K562 (cell line): ENCODE data around the gene RHBDD1. TPM values are rescaled to one million over a fixed set of nuclear protein-coding genes. Genes with fewer than 3 reads are reported as not detected.

ENCODE experiments used
- ATAC-seq: fragments of 200-7000 bp; cut with Tn5 transposase; 3 replicates; pipeline ENCODE4 v1.9.1; 2020; ENCODE audit warnings: moderate library complexity
- BruUV-seq: library from RNA; stranded (reverse); fragments of 400-500 nt; replicated peaks from 2 replicates; lab custom pipeline; 2021; lab: Mats Ljungman, UMichigan
- CTCF ChIA-PET: fragments of 300-600 bp; formaldehyde crosslinking; extraction: SDS; loops from one replicate; lab custom pipeline; 2021; ENCODE audit warnings: low intra/inter-chr PET ratio; lab: Yijun Ruan, JAX
- POLR2A ChIA-PET: fragments of 300-600, 350-650 bp; sonication (Branson Sonifier 250); formaldehyde crosslinking; extraction: SDS; loops from one replicate; lab custom pipeline; 2021; ENCODE audit warnings: antibody characterized with exemption, inconsistent platforms; lab: Yijun Ruan, JAX
- DNase-seq, 4 experiments: peaks; one replicate each; pipeline versions ENCODE4 v3.0.0 to v3.0.0-alpha.2; 2011 to 2018; ENCODE audit warnings: low spot score in 3 of 4, mixed read lengths in 3 of 4; ENCODE audit errors: extremely low read depth in 1 of 4
- FAIRE-seq: peaks from 2 replicates; lab custom pipeline; 2011; peaks lifted over from hg19 to GRCh38; lab: Jason Lieb, UNC
- H2AFZ ChIP-seq: 2 replicates; pipeline ENCODE4 v1.6.0; 2011; ENCODE audit warnings: low read depth, low read length, control low read depth, inconsistent platforms
- H3K27ac ChIP-seq: fragments of 200-600 bp; 3 replicates; pipeline ENCODE4 v1.8.0; 2011; ENCODE audit warnings: low read depth, mild to moderate bottlenecking, control low read depth, inconsistent platforms, low read length, moderate library complexity, mixed read lengths; ENCODE audit errors: extremely low read depth
- H3K27me3 ChIP-seq, 2 experiments: fragments of 300-600 bp in 1 of 2; 2 replicates in 1 of 2; 3 replicates in 1 of 2; pipeline versions ENCODE4 v1.6.0 to v1.8.0; 2011; ENCODE audit warnings: inconsistent platforms in 2 of 2, low read length in 2 of 2, mild to moderate bottlenecking in 1 of 2, mixed read lengths in 1 of 2, moderate library complexity in 1 of 2; ENCODE audit not compliant: control insufficient read depth in 2 of 2, insufficient read depth in 2 of 2
- H3K36me3 ChIP-seq: fragments of 300-600 bp; 3 replicates; pipeline ENCODE4 v1.8.0; 2011; ENCODE audit warnings: mild to moderate bottlenecking, low read length, inconsistent platforms; ENCODE audit not compliant: control insufficient read depth, insufficient read depth
- H3K4me1 ChIP-seq, 2 experiments: fragments of 200-600 bp in 1 of 2; replicated peaks in 1 of 2; 2 replicates in 1 of 2; 3 replicates in 1 of 2; pipeline versions ENCODE4 v1.5.1 to v1.8.0; 2011; ENCODE audit warnings: inconsistent platforms in 2 of 2, low read length in 2 of 2, mild to moderate bottlenecking in 1 of 2, mixed read lengths in 1 of 2, moderate library complexity in 1 of 2; ENCODE audit not compliant: control insufficient read depth in 2 of 2, insufficient read depth in 2 of 2
- H3K4me2 ChIP-seq: 2 replicates; pipeline ENCODE4 v1.6.1; 2011; ENCODE audit warnings: low read length, control low read depth, inconsistent platforms, mixed read lengths; ENCODE audit not compliant: insufficient read depth
- H3K4me3 ChIP-seq: fragments of 200-600 bp; sonication (generic), shearing (Covaris generic); 2 replicates; pipeline ENCODE4 v1.5.1; 2016; ENCODE audit warnings: control low read depth, inconsistent platforms
- H3K79me2 ChIP-seq: fragments of 200-600 bp; 3 replicates; pipeline ENCODE4 v1.8.0; 2011; ENCODE audit warnings: low read length, inconsistent platforms; ENCODE audit not compliant: control insufficient read depth, insufficient read depth
- H3K9ac ChIP-seq, 2 experiments: 2 replicates each; pipeline versions ENCODE4 v1.6.0 to v1.6.1; 2011; ENCODE audit warnings: low read depth in 2 of 2, low read length in 2 of 2, control low read depth in 1 of 2, inconsistent platforms in 1 of 2, mild to moderate bottlenecking in 1 of 2, mixed read lengths in 1 of 2; ENCODE audit not compliant: insufficient read depth in 1 of 2
- H3K9me1 ChIP-seq: one replicate; pipeline ENCODE4 v1.6.0; 2011; ENCODE audit warnings: inconsistent platforms, mild to moderate bottlenecking, low read length, moderate library complexity; ENCODE audit not compliant: control insufficient read depth, insufficient read depth
- H3K9me3 ChIP-seq: replicated peaks from 2 replicates; pipeline ENCODE4 v1.5.1; 2011; ENCODE audit warnings: low read depth, low read length, inconsistent platforms; ENCODE audit not compliant: control insufficient read depth, insufficient read depth
- H4K20me1 ChIP-seq: replicated peaks from 2 replicates; pipeline ENCODE4 v1.6.1; 2011; ENCODE audit warnings: low read length, inconsistent platforms, mixed read lengths; ENCODE audit not compliant: control insufficient read depth, insufficient read depth
- CBX1 ChIP-seq: sonication (generic); IDR thresholded peaks from 2 replicates; pipeline ENCODE4 v1.6.1; 2016; ENCODE audit warnings: antibody characterized with exemption, low read depth, mild to moderate bottlenecking
- FIP1L1 ChIP-seq: fragments of 200-400 bp; formaldehyde crosslinking; IDR thresholded peaks from 2 replicates; pipeline ENCODE4 v1.6.1; 2018; ENCODE audit warnings: mild to moderate bottlenecking, low read depth, low read length; ENCODE audit not compliant: poor library complexity, severe bottlenecking
- ILF3 ChIP-seq: fragments of 450-650 bp; IDR thresholded peaks from 2 replicates; pipeline ENCODE4 v1.6.1; 2018; ENCODE audit warnings: antibody characterized with exemption, mild to moderate bottlenecking, moderate library complexity, borderline replicate concordance
- IRF2 ChIP-seq: sonication (generic); formaldehyde crosslinking; IDR thresholded peaks from 2 replicates; pipeline ENCODE4 v1.8.1; 2022; ENCODE audit warnings: mild to moderate bottlenecking, missing genetic modification reagents
- PURB ChIP-seq: sonication (generic); formaldehyde crosslinking; IDR thresholded peaks from 2 replicates; pipeline ENCODE4 v1.9.0; 2021; ENCODE audit warnings: low read depth, mild to moderate bottlenecking, missing genetic modification reagents
- RFX5 ChIP-seq: IDR thresholded peaks from 2 replicates; pipeline ENCODE4 v1.6.1; 2011; ENCODE audit warnings: low read depth, mild to moderate bottlenecking, improper control_type of control experiment, low read length
- SIN3B ChIP-seq: fragments of 450-650 bp; IDR thresholded peaks from 2 replicates; pipeline ENCODE4 v1.6.1; 2017; ENCODE audit warnings: low read depth, mild to moderate bottlenecking, moderate library complexity
- ZFX ChIP-seq: sonication (generic); formaldehyde crosslinking; IDR thresholded peaks from 2 replicates; pipeline ENCODE4 v1.8.0; 2022; ENCODE audit warnings: mild to moderate bottlenecking, missing genetic modification reagents, moderate library complexity
- ZNF584 ChIP-seq: fragments of 200-800 bp; sonication (Bioruptor generic); IDR thresholded peaks from 2 replicates; pipeline ENCODE4 v1.6.1; 2016; ENCODE audit warnings: low read depth, mild to moderate bottlenecking, missing genetic modification characterization, missing compliant biosample characterization
- ZNF668 ChIP-seq: fragments of 250-450 bp; sonication (Bioruptor Pico); IDR thresholded peaks from 2 replicates; pipeline ENCODE4 v1.8.0; 2022; ENCODE audit warnings: mild to moderate bottlenecking, inconsistent platforms
- ZNF699 ChIP-seq: fragments of 250-450 bp; sonication (Bioruptor Pico); IDR thresholded peaks from 2 replicates; pipeline ENCODE4 v1.8.0; 2021; ENCODE audit warnings: mild to moderate bottlenecking, moderate library complexity; ENCODE audit not compliant: insufficient replicate concordance
- WGBS: fragments of 100-300 bp; shearing (Covaris generic); methylation state at CpG from one replicate; pipeline ENCODE4 v1.1.6; 2016; ENCODE audit warnings: low coverage, mixed read lengths; ENCODE audit not compliant: insufficient coverage; ENCODE audit errors: missing lambda C conversion rate; 5-methylcytosine and 5-hydroxymethylcytosine counted together
- in situ Hi-C: fragments of 300-500 bp; cut with MboI; formaldehyde crosslinking; loops from 4 replicates; pipeline ENCODE4 v1.15.0; 2018; ENCODE audit warnings: inconsistent platforms, mixed read lengths
- intact Hi-C: fragments of 100-400 bp; cut with micrococcal nuclease; formaldehyde crosslinking; loops from 2 replicates; pipeline ENCODE4 v1.14.2; 2022
- polyA plus RNA-seq, 8 experiments: library from polyadenylated mRNA; depleted of rRNA in 4 of 8; stranded (reverse) in 5 of 8; unstranded in 3 of 8; fragments of >200 nt; fragmentation: Nextera tagmentation in 2 of 8; fragmentation: Illumina TruSeq in 1 of 8; extraction: Ambion mirVana in 2 of 8; extraction: Trizol in 1 of 8; gene quantifications; 2 replicates each; pipeline versions ENCODE4 v1.2.1 to v1.2.3, GENCODE V29; 2011 to 2014; ENCODE audit warnings: inconsistent platforms in 1 of 8, missing spikeins in 1 of 8
- total RNA-seq, 7 experiments: library from RNA; depleted of rRNA in 6 of 7; stranded (reverse); fragments of >200 nt in 6 of 7; fragmentation: Illumina TruSeq in 2 of 7; extraction: Trizol in 2 of 7; gene quantifications; 2 replicates each; pipeline versions ENCODE4 v1.2.1 to v1.2.3, GENCODE V29; 2011 to 2021; ENCODE audit warnings: low replicate concordance in 1 of 7
- TF ChIP-seq, protein P1 (sequence below), 2 experiments: fragments of 450-650 bp; IDR thresholded peaks; 2 replicates each; pipeline ENCODE4 v1.6.1; 2016; ENCODE audit warnings: mild to moderate bottlenecking in 2 of 2, borderline replicate concordance in 1 of 2, low read depth in 1 of 2, moderate library complexity in 1 of 2

The RHBDD1 gene
- total and polyA plus RNA-seq, 9 of the 15 experiments (the other 6 are each of a cell fraction or from before 2014, with no cell fraction given), result 4.8 to 34.8 (median 15.6) TPM

DNA sequence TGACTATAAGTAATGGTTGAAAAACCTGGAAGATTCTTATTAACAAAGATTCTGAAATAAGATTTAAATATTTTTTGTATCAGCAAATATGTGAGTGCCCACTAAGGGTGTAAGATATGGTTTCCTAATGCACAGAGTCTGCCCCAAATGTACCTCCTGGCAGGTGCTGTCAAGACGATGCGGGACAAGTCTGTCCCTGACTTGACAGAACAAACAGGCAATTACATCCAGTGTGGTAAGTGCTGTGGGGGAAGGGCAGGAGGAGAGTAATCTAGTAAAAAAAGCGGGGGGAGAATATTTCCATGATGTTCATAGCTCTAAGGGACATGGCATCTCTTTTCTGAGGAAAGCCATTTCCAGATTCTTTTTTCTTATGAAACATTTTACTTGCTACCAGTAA is 200.7 kb downstream of the RHBDD1 start:
- Histone ChIP-seq H3K4me2 (no peak overlapping the region), H3K27me3 (no peaks in the 10 kb centered on the region), H3K9ac (no peak overlapping the region), H3K9me3 (no peaks in the 10 kb centered on the region), H3K36me3 (no peaks in the 10 kb centered on the region), H3K4me3 (no peak overlapping the region), H3K4me1 (no peaks in the 10 kb centered on the region), H4K20me1 (no peaks in the 10 kb centered on the region), H2AFZ (no peak overlapping the region), H3K27ac (no peak overlapping the region), H3K79me2 (no peaks in the 10 kb centered on the region), H3K9me1 (no peaks in the 10 kb centered on the region)
- intact Hi-C loops, result loop anchor here (5.0 kb wide), 1 partner anchor 71 kb away; no protein-coding TSS in a partner anchor
- ATAC-seq (no peak), DNase-seq (no peak), FAIRE-seq (no peak)
- ChIA-PET CTCF (no interaction called here), POLR2A (no interaction called here)
- in situ Hi-C loops, result no loop called here
- 7% methylated on average over 3 of the region's 3 CpGs for whole genome bisulfite sequencing
- no TSS peak for BruUV-seq
- TF ChIP-seq FIP1L1 (no peak), ZNF699 (CRISPR knock-in tag) (no peak), PURB (CRISPR knock-in tag) (no peak), CBX1 (no peak), SIN3B (no peak), ILF3 (no peak), IRF2 (no peak), ZNF668 (CRISPR knock-in tag) (no peak), ZFX (CRISPR knock-in tag) (no peak), RFX5 (no peak), ZNF584 (no peak)
- TF ChIP-seq, protein P1, sequence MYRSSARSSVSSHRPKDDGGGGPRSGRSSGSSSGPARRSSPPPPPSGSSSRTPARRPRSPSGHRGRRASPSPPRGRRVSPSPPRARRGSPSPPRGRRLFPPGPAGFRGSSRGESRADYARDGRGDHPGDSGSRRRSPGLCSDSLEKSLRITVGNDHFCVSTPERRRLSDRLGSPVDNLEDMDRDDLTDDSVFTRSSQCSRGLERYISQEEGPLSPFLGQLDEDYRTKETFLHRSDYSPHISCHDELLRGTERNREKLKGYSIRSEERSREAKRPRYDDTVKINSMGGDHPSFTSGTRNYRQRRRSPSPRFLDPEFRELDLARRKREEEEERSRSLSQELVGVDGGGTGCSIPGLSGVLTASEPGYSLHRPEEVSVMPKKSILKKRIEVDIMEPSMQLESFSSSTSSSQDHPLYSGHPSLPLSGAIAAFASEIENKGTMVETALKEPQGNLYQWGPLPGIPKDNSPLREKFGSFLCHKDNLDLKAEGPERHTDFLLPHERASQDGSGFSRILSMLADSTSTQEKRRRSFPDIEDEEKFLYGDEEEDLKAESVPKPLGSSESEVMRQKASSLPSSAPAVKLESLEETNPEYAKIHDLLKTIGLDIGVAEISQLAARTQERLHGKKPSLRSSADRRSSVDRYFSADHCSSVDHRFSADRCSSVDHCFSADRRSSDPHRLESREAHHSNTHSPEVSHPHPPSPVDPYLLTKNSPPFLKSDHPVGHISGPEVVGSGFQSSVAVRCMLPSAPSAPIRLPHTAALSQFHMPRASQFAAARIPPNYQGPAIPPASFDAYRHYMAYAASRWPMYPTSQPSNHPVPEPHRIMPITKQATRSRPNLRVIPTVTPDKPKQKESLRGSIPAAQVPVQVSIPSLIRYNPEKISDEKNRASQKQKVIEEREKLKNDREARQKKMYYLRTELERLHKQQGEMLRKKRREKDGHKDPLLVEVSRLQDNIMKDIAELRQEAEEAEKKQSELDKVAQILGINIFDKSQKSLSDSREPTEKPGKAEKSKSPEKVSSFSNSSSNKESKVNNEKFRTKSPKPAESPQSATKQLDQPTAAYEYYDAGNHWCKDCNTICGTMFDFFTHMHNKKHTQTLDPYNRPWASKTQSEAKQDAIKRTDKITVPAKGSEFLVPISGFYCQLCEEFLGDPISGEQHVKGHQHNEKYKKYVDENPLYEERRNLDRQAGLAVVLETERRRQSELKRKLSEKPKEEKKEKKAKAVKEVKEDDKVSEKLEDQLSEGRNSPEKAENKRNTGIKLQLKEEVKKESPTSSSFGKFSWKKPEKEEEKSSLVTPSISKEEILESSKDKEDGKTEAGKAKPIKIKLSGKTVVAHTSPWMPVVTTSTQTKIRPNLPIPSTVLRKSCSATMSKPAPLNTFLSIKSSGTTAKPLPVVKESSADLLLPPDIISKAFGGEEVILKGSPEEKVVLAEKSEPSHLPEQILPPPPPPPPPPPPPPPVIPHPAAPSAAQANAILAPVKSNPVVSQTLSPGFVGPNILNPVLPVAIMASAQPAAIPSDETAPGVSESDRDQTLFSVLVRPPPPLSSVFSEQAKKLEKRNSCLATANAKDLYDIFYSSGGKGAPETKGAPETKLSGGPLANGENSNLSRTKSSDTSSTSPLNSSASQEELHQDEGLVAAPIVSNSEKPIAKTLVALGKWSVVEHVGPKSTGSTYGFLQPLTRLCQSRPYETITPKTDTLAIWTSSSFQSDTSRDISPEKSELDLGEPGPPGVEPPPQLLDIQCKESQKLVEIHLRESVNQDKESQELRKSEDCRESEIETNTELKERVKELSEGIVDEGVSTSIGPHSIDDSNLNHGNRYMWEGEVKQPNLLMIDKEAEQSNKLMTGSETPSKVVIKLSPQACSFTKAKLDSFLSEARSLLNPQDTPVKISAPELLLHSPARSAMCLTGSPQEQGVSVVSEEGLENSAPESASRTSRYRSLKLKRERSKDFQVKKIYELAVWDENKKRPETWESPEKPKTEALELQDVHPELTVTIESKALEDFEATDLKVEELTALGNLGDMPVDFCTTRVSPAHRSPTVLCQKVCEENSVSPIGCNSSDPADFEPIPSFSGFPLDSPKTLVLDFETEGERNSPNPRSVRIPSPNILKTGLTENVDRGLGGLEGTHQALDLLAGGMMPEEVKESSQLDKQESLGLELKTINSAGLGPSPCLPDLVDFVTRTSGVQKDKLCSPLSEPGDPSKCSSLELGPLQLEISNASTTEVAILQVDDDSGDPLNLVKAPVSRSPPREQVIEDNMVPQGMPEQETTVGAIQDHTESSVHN (IDR thresholded peaks at IDR 0.05; ENCODE audit: borderline replicate concordance in 1 of 2, low read depth in 1 of 2), result no peak
